GM18507 (cell line): ENCODE results near the gene KRTAP20-2.

ENCODE experiments used
- DNase-seq: peaks from one replicate; pipeline ENCODE4 v3.0.0; 2011; ENCODE audit warnings: low read depth; ENCODE audit not compliant: insufficient read length; ENCODE audit errors: extremely low spot score
- FAIRE-seq: peaks from 2 replicates; lab custom pipeline; 2011; peaks lifted over from hg19 to GRCh38; lab: Jason Lieb, UNC

KRTAP20-2 gene

GRCh38 chr21:30634906-30635305, at the start of gene KRTAP20-2:
Gene KRTAP20-2, plus strand, starts transcription at chr21:30635206. Its CDS starts 58 bp downstream, at chr21:30635264.
- no peak for DNase-seq
- FAIRE-seq, result no peak

GRCh38 chr21:30590297-30590696, 44.7 kb upstream of the KRTAP20-2 start, which contains the start of gene KRTAP22-2:
Gene KRTAP22-2, minus strand, starts transcription at chr21:30590397.
- FAIRE-seq (no peak), DNase-seq (no peak)

- DNase-seq (no peak), FAIRE-seq (no peak)
Measured at GRCh38 chr21:30592140-30592539, 42.9 kb upstream of the KRTAP20-2 start, which contains the start of gene KRTAP6-3. Gene KRTAP6-3, plus strand, starts transcription at chr21:30592440. Its CDS starts 6 bp downstream, at chr21:30592446.

GRCh38 chr21:30598802-30599201, 36.2 kb upstream of the KRTAP20-2 start, which contains the start of gene KRTAP6-2:
Gene KRTAP6-2, minus strand, starts transcription at chr21:30598902. Its CDS starts 28 bp downstream, at chr21:30598874.
- FAIRE-seq, result no peak

GRCh38 chr21:30600787-30601186, 34.2 kb upstream of the KRTAP20-2 start, which contains the start of gene KRTAP22-1:
Gene KRTAP22-1, plus strand, starts transcription at chr21:30601087.
- no peak for DNase-seq
- FAIRE-seq, result no peak

More at GRCh38 chr21:30598802-30599201, 36.2 kb upstream of the KRTAP20-2 start, which contains the start of gene KRTAP6-2:
- no peak for DNase-seq

GRCh38 chr21:30605968-30606367, 29.0 kb upstream of the KRTAP20-2 start:
- FAIRE-seq (no peak), DNase-seq (no peak)

- FAIRE-seq (no peak), DNase-seq (no peak)
Measured at GRCh38 chr21:30612132-30612531, 22.9 kb upstream of the KRTAP20-2 start.

GRCh38 chr21:30613836-30614235, 21.2 kb upstream of the KRTAP20-2 start, which contains the start of gene KRTAP6-1:
Gene KRTAP6-1, minus strand, starts transcription at chr21:30613930. Its CDS starts 26 bp downstream, at chr21:30613904.
- DNase-seq, result no peak
- no peak for FAIRE-seq

- no peak for FAIRE-seq
- no peak for DNase-seq
Measured at GRCh38 chr21:30615199-30615598, 19.8 kb upstream of the KRTAP20-2 start.

- FAIRE-seq (no peak), DNase-seq (no peak)
Measured at GRCh38 chr21:30616125-30616524, 18.9 kb upstream of the KRTAP20-2 start, which contains the start of gene KRTAP20-1. Gene KRTAP20-1, plus strand, starts transcription at chr21:30616425. Its CDS starts 30 bp downstream, at chr21:30616455.

- FAIRE-seq (no peak), DNase-seq (no peak)
Measured at GRCh38 chr21:30620080-30620479, 14.9 kb upstream of the KRTAP20-2 start.

GRCh38 chr21:30620522-30620921, 14.5 kb upstream of the KRTAP20-2 start, which contains the start of gene KRTAP20-4:
Gene KRTAP20-4, plus strand, starts transcription at chr21:30620627.
- DNase-seq, result no peak
- no peak for FAIRE-seq

GRCh38 chr21:30623362-30623761, 11.6 kb upstream of the KRTAP20-2 start:
- DNase-seq (no peak), FAIRE-seq (no peak)

GRCh38 chr21:30625449-30626165, 9.4 kb upstream of the KRTAP20-2 start:
- no peak for FAIRE-seq

GRCh38 chr21:30628109-30628508, 6.9 kb upstream of the KRTAP20-2 start:
- no peak for FAIRE-seq
- no peak for DNase-seq

More at GRCh38 chr21:30625449-30626165, 9.4 kb upstream of the KRTAP20-2 start:
- DNase-seq, result no peak

GRCh38 chr21:30629200-30629599, 5.8 kb upstream of the KRTAP20-2 start:
- DNase-seq (no peak), FAIRE-seq (no peak)

GRCh38 chr21:30638686-30639085, 3.7 kb downstream of the KRTAP20-2 start:
- DNase-seq, result no peak
- no peak for FAIRE-seq

- DNase-seq (no peak), FAIRE-seq (no peak)
Measured at GRCh38 chr21:30642564-30642963, 7.6 kb downstream of the KRTAP20-2 start, which contains the start of gene KRTAP20-3. Gene KRTAP20-3, plus strand, starts transcription at chr21:30642864.

- FAIRE-seq, result no peak
- DNase-seq, result no peak
Measured at GRCh38 chr21:30646904-30647414, 12.0 kb downstream of the KRTAP20-2 start.

GRCh38 chr21:30652891-30653290, 17.9 kb downstream of the KRTAP20-2 start:
- no peak for DNase-seq

More at GRCh38 chr21:30652891-30653290, 17.9 kb downstream of the KRTAP20-2 start:
- FAIRE-seq, result no peak
